H1 (cell line): ENCODE data around the gene IFT74.

Experiments
- BCL11A ChIP-seq, 2 experiments: IDR thresholded peaks; one replicate each; pipeline ENCODE4 v1.6.1; 2011; ENCODE audit warnings: low read depth in 2 of 2, low read length in 2 of 2, mild to moderate bottlenecking in 2 of 2
- EZH2 ChIP-seq: fragments of 200-600 bp; sonication (generic); IDR thresholded peaks from 2 replicates; pipeline ENCODE4 v1.7.1; 2012; ENCODE audit warnings: low read depth, mild to moderate bottlenecking, moderate library complexity, low read length, inconsistent platforms; ENCODE audit not compliant: severe bottlenecking
- POLR2A ChIP-seq, 2 experiments: IDR thresholded peaks; 1 replicate in 1 of 2; 2 replicates in 1 of 2; pipeline ENCODE4 v1.6.1; 2011; ENCODE audit warnings: low read depth in 2 of 2, low read length in 2 of 2, mild to moderate bottlenecking in 2 of 2; ENCODE audit errors: control extremely low read depth in 1 of 2
- SP1 ChIP-seq: IDR thresholded peaks from 2 replicates; pipeline ENCODE4 v1.6.1; 2011; ENCODE audit warnings: low read depth, low read length
- TF ChIP-seq, protein P1 (sequence below), 3 experiments: IDR thresholded peaks; 1 replicate in 2 of 3; 2 replicates in 1 of 3; pipeline versions ENCODE4 v1.5.1 to v1.6.1; 2011; ENCODE audit warnings: low read length in 3 of 3, mild to moderate bottlenecking in 3 of 3, inconsistent platforms in 2 of 3, low read depth in 1 of 3, moderate library complexity in 1 of 3; ENCODE audit not compliant: insufficient read depth in 1 of 3; ENCODE audit errors: control extremely low read depth in 1 of 3

DNA sequence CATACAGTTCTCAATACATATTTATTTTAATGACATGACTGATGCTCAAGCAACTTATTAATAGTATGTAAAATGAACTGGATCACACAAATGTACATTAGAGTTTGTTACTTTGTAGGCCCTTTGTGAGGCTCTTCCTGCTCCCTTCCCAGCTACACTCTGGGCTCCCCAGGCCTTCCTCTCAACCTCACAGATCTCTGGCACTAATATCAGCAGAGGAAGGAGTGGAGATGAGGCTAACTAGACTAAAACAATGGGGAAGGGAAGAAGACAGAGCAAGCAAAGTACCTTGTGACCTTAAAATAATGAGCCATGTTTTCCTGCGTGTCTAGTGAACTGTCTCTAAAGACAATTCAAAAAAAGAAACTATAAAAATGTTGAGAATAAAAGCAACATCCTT lies 122.5 kb downstream of the IFT74 start:
- TF ChIP-seq EZH2 = no peak
- TF ChIP-seq, protein P1, sequence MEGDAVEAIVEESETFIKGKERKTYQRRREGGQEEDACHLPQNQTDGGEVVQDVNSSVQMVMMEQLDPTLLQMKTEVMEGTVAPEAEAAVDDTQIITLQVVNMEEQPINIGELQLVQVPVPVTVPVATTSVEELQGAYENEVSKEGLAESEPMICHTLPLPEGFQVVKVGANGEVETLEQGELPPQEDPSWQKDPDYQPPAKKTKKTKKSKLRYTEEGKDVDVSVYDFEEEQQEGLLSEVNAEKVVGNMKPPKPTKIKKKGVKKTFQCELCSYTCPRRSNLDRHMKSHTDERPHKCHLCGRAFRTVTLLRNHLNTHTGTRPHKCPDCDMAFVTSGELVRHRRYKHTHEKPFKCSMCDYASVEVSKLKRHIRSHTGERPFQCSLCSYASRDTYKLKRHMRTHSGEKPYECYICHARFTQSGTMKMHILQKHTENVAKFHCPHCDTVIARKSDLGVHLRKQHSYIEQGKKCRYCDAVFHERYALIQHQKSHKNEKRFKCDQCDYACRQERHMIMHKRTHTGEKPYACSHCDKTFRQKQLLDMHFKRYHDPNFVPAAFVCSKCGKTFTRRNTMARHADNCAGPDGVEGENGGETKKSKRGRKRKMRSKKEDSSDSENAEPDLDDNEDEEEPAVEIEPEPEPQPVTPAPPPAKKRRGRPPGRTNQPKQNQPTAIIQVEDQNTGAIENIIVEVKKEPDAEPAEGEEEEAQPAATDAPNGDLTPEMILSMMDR (IDR thresholded peaks at IDR 0.05; ENCODE audit: control extremely low read depth in 1 of 3, insufficient read depth in 1 of 3, low read depth in 1 of 3, low read length in 3 of 3) = no peak
- TF ChIP-seq POLR2A (IDR thresholded peaks at IDR 0.05; ENCODE audit: control extremely low read depth in 1 of 2, low read depth in 2 of 2, low read length in 2 of 2) = no peak
- TF ChIP-seq SP1 = no peak
- no peak for TF ChIP-seq BCL11A (IDR thresholded peaks at IDR 0.05; ENCODE audit: low read depth in 2 of 2, low read length in 2 of 2)
